ENCODE data around the gene SGIP1.
"Not testable (repeated sequence)": the region's sequence is repeated elsewhere in the genome, so short reads cannot be mapped to it uniquely, and the experiment has no call there.

Gene SGIP1

GRCh38 chr1:66773227-66773626 lies 239.3 kb downstream of the SGIP1 start:
- no peak for DNase-seq

GRCh38 chr1:66774438-66774837 lies 240.5 kb downstream of the SGIP1 start:
- DNase-seq, result no peak

- DNase-seq, result no peak
These were observed 241.7 kb downstream of the SGIP1 start for GRCh38 chr1:66775646-66776045.

GRCh38 chr1:66777831-66778230 lies 243.9 kb downstream of the SGIP1 start:
- DNase-seq, result no peak

- no peak for DNase-seq
These were observed 244.3 kb downstream of the SGIP1 start for GRCh38 chr1:66778266-66778665.

GRCh38 chr1:66778969-66779368 lies 245.0 kb downstream of the SGIP1 start:
- no peak for DNase-seq

- no peak for DNase-seq
These were observed 245.6 kb downstream of the SGIP1 start for GRCh38 chr1:66779475-66780078.

GRCh38 chr1:66785800-66786199 lies 251.8 kb downstream of the SGIP1 start:
- DNase-seq, result not testable (repeated sequence)

- no peak for DNase-seq
These were observed 253.7 kb downstream of the SGIP1 start for GRCh38 chr1:66787641-66788040.

GRCh38 chr1:66788231-66788939 lies 254.4 kb downstream of the SGIP1 start:
- peak; percentile 53 for DNase-seq

GRCh38 chr1:66791621-66792610 lies 258.0 kb downstream of the SGIP1 start:
- no peak for DNase-seq

GRCh38 chr1:66795839-66796238 lies 261.9 kb downstream of the SGIP1 start:
- not testable (repeated sequence) for DNase-seq
